Measurements from ENCODE around the gene TEX22. TPM values are rescaled to one million over a fixed set of nuclear protein-coding genes. Genes with fewer than 3 reads are reported as not detected.

Gene TEX22
- total RNA-seq, 3 donors from 2014 or later: 0.84 to 2.0 (median 0.95) TPM

DNA sequence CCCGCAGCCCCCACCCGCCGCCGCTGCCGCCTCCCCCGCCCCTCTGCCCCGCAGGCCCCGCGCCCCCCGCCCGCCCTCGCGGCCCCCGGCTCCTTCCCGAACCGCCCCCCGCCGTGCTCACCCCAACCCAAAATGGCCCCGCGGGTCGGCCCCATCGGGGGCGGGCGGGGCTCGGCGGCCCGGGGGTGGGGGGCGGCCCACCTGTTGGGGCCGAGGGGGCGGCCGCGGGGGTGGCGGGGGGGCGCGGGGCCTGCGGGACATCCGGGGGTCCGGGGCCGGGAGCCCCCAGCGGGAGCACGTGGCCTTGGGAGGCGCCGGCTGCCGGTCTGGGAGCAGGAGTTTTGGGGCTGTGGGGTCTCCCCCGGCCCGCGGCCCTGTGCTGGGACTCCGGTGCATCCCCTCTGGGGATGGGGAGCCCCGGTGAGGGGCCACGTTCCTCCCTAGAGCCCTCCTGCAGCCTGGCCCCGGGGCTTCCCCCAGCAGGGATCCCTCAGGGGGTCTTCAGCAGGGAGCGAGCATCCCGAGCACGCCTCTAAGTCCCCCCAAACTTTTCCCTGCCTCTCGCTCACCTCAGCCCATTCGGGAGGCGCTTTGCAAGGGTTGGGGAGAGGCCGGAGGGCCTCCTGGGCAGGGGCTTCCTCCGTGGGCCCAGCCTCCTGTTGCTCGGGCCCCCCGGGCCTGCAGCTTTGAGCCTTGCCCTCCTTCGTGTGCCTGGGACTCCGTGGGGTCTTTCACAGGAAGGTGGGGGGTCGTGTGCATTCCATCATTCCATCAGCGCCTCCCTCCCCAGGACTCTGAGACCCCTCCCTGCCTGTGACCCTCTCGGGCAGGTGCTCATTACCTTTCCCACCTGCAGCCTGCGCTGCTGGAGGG is 22.0 kb downstream of the TEX22 start:
- peaks cover 16% of the 10 kb centered on the region for H3K4me1 ChIP-seq (ENCODE audit: low read depth)
- H3K4me3 ChIP-seq: peak overlapping the region; percentile 30
- H3K36me3 ChIP-seq (ENCODE audit: low read depth): no peaks in the 10 kb centered on the region
- H3K9me3 ChIP-seq: no peaks in the 10 kb centered on the region
- intact Hi-C loops (cut with DNase I, micrococcal nuclease): no loop called here
- DNase-seq (no peak), ATAC-seq (no peak)
- TF ChIP-seq, protein P1, sequence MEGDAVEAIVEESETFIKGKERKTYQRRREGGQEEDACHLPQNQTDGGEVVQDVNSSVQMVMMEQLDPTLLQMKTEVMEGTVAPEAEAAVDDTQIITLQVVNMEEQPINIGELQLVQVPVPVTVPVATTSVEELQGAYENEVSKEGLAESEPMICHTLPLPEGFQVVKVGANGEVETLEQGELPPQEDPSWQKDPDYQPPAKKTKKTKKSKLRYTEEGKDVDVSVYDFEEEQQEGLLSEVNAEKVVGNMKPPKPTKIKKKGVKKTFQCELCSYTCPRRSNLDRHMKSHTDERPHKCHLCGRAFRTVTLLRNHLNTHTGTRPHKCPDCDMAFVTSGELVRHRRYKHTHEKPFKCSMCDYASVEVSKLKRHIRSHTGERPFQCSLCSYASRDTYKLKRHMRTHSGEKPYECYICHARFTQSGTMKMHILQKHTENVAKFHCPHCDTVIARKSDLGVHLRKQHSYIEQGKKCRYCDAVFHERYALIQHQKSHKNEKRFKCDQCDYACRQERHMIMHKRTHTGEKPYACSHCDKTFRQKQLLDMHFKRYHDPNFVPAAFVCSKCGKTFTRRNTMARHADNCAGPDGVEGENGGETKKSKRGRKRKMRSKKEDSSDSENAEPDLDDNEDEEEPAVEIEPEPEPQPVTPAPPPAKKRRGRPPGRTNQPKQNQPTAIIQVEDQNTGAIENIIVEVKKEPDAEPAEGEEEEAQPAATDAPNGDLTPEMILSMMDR (IDR thresholded peaks at IDR 0.05): no peak

DNA sequence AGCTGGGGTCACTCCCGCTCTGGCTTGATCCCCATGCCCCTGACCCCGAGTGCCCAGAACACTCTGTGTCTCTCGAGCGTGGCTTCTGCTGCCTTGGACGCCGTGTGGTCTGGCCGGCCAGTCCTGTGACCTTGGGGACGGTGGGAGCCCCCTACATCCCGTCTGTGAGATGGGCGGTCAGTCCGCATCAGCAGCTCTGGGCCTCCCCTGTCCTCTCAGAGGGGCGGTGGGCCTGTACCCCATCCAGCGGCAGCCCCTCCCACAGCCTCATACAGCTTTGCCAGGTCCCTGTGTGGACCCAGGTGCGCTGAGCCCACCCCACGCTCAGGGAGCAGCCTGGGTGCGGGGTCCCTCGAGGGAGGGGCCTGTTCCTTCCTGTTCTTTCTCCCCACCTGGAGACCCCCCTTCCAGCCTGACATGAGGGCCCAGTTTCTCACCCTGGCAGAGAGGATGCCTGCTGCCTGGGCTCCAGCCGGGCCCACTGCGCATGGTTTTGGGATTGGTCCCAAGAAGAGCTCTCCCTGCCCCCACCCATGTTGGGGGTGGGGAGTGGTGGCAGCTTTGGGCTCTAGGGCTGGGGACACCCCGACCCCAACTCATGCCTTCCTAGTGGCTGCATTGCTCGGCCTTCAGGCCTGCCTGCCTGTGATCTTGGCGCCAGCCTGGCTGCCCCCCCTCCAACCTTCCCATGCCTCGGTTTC is 22.8 kb downstream of the TEX22 start:
- H3K4me1 ChIP-seq (ENCODE audit: low read depth): peaks cover 16% of the 10 kb centered on the region
- no peaks in the 10 kb centered on the region for H3K9me3 ChIP-seq
- ATAC-seq (no peak), DNase-seq (no peak)
- intact Hi-C loops (cut with DNase I, micrococcal nuclease): no loop called here
- no peaks in the 10 kb centered on the region for H3K36me3 ChIP-seq (ENCODE audit: low read depth)
- TF ChIP-seq, protein P1 (IDR thresholded peaks at IDR 0.05): no peak
- no peak overlapping the region for H3K4me3 ChIP-seq

DNA sequence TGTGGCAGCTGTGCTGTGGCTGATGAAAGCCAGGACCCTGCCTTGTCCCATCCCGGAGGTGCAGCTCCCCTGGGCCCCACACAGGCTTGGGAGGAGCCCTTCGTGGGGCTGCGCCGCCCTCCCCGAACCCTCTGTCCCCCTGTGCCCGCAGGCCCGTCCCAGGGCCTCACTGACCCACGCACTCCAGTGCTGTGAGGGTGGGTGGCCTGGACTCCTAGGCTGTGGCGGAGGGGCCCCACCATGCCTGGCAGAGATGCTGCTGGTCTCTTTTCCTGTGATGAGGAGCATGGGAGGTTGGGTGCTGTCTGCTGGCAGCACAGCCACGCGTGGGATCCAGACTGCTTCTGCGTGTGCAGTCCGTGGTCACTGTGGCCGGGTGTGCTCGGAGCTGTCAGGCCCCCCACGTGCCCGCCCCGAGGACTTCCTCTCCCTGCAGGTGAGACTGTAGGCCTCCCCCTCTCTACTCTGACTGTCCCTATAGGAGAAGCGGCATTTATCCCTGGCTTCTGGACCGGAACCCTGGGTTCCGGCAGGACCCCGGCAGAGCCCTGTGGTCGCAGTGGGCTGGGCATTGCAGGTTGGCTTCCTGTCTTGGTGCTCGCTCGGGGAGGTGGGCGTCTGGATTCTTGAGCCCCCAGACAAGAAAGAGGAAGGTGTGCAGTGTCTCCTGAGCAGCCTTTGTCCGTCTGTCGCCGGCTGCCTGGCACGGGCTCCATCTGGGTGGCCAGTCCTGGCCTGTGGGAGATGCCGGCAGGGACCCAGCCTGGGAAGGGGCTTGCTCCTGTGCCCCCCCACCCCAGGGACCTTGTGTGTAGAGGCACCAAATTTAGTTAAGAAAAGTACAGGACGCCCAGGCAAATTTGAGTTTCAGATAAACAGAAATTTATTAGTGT is 23.6 kb downstream of the TEX22 start:
- Histone ChIP-seq H3K4me3 (no peak overlapping the region), H3K36me3 (ENCODE audit: low read depth) (no peaks in the 10 kb centered on the region), H3K4me1 (ENCODE audit: low read depth) (peaks cover 16% of the 10 kb centered on the region), H3K9me3 (no peaks in the 10 kb centered on the region)
- no peak for DNase-seq
- no peak for ATAC-seq
- TF ChIP-seq, protein P1 (IDR thresholded peaks at IDR 0.05): no peak
- intact Hi-C loops (cut with DNase I, micrococcal nuclease): no loop called here

DNA sequence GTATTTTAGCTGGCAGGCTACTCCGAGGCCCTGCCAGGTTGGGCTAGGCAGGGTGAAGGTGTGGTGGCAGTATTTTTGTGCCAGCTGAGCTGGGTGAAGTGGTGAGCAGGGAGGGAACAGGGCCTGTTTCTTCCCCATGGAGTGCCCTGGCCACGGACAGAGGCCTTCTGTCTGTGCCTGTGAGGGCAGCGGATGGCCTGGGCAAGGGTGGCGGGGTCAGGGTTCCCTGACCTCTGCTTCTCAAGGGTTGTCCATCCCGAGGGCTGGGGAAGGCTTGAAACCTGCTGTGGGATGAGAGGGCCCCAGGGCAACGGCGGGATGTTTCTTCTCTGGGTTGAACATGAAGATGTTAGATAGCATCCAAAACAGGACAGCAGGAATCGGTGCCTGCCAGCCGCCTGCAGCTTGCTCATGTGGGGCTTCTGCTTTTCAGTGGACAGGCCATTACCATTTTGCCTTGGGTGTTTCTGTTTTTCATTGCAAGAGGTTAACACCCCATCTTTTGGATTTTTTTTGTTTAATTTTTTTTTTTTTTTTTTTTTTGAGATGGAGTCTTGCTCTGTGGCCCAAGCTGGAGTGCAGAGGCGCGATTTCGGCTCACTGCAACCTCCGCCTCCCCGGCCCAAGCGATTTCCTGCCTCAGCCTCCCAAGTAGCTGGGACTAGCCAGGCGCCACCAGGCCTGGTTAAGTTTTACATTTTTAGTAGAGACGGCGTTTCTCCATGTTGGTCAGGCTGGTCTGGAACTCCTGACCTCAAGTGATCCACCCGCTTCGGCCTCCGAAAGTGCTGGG is 24.6 kb downstream of the TEX22 start:
- no peak for DNase-seq
- Histone ChIP-seq H3K9me3 (no peaks in the 10 kb centered on the region), H3K4me1 (ENCODE audit: low read depth) (peaks cover 16% of the 10 kb centered on the region), H3K4me3 (no peak overlapping the region), H3K36me3 (ENCODE audit: low read depth) (no peaks in the 10 kb centered on the region)
- no peak for ATAC-seq
- intact Hi-C loops (cut with DNase I, micrococcal nuclease): no loop called here
- TF ChIP-seq, protein P1 (IDR thresholded peaks at IDR 0.05): no peak

Data from mucosa of descending colon (tissue), 3 donors.